ENCODE measurements around the gene STARD13.

STARD13 gene

GRCh38 chr13:33174931-33175330 lies 110.6 kb downstream of the STARD13 start:
- DNase-seq (ENCODE audit: low read depth in 1 of 2, low spot score in 1 of 2), result no peak
- Histone ChIP-seq H3K27me3 (ENCODE audit: insufficient read depth, poor library complexity, severe bottlenecking) (peaks cover 11% of the 10 kb centered on the region), H3K4me3 (replicated peaks; ENCODE audit: insufficient read depth, low read length) (no peak overlapping the region), H3K27ac (replicated peaks) (no peak overlapping the region)
- no peak for TF ChIP-seq CTCF (IDR thresholded peaks at IDR 0.05; ENCODE audit: insufficient read depth, low read length)

- no peak overlapping the region for H3K4me3 ChIP-seq (replicated peaks; ENCODE audit: insufficient read depth, low read length)
- DNase-seq (ENCODE audit: low read depth in 1 of 2, low spot score in 1 of 2), result no peak
- TF ChIP-seq GABPA (IDR thresholded peaks at IDR 0.05; ENCODE audit: low read depth) (no peak), CTCF (IDR thresholded peaks at IDR 0.05; ENCODE audit: insufficient read depth, low read length) (no peak), POLR2AphosphoS5 (IDR thresholded peaks at IDR 0.05; ENCODE audit: low read depth) (no peak), REST (IDR thresholded peaks at IDR 0.05; ENCODE audit: insufficient replicate concordance, low read depth) (no peak), SPI1 (IDR thresholded peaks at IDR 0.05; ENCODE audit: borderline replicate concordance, low read depth) (no peak)
These were observed 111.1 kb downstream of the STARD13 start for GRCh38 chr13:33174491-33174890.

DNA sequence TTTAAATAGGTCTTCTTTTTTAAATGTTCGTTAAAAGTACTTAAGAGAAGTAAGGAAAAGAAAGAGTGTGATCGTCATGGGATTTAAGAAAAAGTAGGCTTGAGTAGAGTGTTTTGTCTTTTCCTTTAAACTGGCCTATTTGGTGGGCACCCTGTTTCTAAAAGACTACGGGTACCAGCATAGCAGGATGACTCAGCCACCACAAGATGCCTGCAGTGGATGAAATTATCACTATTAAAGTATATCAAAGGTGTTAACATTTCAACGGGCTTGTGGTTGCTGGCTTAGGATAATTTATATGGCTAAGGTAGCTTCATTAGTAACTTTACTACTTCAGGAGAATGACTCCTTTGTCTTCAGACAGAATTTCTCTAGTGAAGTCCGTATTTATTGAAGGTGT lies 112.6 kb downstream of the STARD13 start:
- TF ChIP-seq POLR2AphosphoS5 (IDR thresholded peaks at IDR 0.05; ENCODE audit: low read depth), result no peak
- no peak for TF ChIP-seq SPI1 (IDR thresholded peaks at IDR 0.05; ENCODE audit: borderline replicate concordance, low read depth)
- no peak for TF ChIP-seq GABPA (IDR thresholded peaks at IDR 0.05; ENCODE audit: low read depth)
- no peak for TF ChIP-seq REST (IDR thresholded peaks at IDR 0.05; ENCODE audit: insufficient replicate concordance, low read depth)
- no peak for TF ChIP-seq CTCF (IDR thresholded peaks at IDR 0.05; ENCODE audit: insufficient read depth, low read length)

More at GRCh38 chr13:33174491-33174890, 111.1 kb downstream of the STARD13 start:
- H3K27ac ChIP-seq (replicated peaks), result no peak overlapping the region
- H3K27me3 ChIP-seq (ENCODE audit: insufficient read depth, poor library complexity, severe bottlenecking), result peaks cover 11% of the 10 kb centered on the region

DNA sequence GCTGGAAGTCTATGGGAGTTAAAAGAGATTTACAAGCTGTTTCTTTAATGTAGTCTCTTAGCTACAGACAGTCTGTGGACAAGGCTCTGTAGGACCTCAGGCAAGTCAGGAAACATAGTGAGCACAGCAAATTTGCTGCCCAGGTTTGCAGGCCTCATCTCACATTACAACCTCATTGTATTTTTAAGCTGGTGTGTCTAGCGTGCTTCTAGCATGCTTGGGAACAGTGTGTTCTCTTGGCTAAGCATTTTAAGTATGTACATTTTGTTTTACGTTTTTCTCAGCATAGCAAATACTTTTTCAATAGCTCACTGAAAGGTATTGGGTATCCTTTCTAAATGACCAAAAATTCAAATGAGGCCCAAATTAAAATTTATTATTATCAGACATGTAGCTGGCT lies 113.2 kb downstream of the STARD13 start:
- DNase-seq (ENCODE audit: low read depth in 1 of 2, low spot score in 1 of 2), result no peak
- H3K27ac ChIP-seq (replicated peaks), result no peak overlapping the region
- TF ChIP-seq POLR2AphosphoS5 (IDR thresholded peaks at IDR 0.05; ENCODE audit: low read depth) (no peak), REST (IDR thresholded peaks at IDR 0.05; ENCODE audit: insufficient replicate concordance, low read depth) (no peak), GABPA (IDR thresholded peaks at IDR 0.05; ENCODE audit: low read depth) (no peak), SPI1 (IDR thresholded peaks at IDR 0.05; ENCODE audit: borderline replicate concordance, low read depth) (no peak), CTCF (IDR thresholded peaks at IDR 0.05; ENCODE audit: insufficient read depth, low read length) (no peak)
- H3K27me3 ChIP-seq (ENCODE audit: insufficient read depth, poor library complexity, severe bottlenecking), result peaks cover 5% of the 10 kb centered on the region
- H3K4me3 ChIP-seq (replicated peaks; ENCODE audit: insufficient read depth, low read length), result no peak overlapping the region

More for the DNA sequence above, 112.6 kb downstream of the STARD13 start:
- H3K4me3 ChIP-seq (replicated peaks; ENCODE audit: insufficient read depth, low read length), result no peak overlapping the region
- no peak overlapping the region for H3K27ac ChIP-seq (replicated peaks)
- peaks cover 5% of the 10 kb centered on the region for H3K27me3 ChIP-seq (ENCODE audit: insufficient read depth, poor library complexity, severe bottlenecking)
- DNase-seq (ENCODE audit: low read depth in 1 of 2, low spot score in 1 of 2), result no peak
